Islet precursor cell (in vitro differentiated cells): ENCODE results near the gene SLC31A2.

Experiments used
- DNase-seq: peaks from one replicate; pipeline ENCODE4 v3.0.0-alpha.2; 2018

Gene SLC31A2

DNA sequence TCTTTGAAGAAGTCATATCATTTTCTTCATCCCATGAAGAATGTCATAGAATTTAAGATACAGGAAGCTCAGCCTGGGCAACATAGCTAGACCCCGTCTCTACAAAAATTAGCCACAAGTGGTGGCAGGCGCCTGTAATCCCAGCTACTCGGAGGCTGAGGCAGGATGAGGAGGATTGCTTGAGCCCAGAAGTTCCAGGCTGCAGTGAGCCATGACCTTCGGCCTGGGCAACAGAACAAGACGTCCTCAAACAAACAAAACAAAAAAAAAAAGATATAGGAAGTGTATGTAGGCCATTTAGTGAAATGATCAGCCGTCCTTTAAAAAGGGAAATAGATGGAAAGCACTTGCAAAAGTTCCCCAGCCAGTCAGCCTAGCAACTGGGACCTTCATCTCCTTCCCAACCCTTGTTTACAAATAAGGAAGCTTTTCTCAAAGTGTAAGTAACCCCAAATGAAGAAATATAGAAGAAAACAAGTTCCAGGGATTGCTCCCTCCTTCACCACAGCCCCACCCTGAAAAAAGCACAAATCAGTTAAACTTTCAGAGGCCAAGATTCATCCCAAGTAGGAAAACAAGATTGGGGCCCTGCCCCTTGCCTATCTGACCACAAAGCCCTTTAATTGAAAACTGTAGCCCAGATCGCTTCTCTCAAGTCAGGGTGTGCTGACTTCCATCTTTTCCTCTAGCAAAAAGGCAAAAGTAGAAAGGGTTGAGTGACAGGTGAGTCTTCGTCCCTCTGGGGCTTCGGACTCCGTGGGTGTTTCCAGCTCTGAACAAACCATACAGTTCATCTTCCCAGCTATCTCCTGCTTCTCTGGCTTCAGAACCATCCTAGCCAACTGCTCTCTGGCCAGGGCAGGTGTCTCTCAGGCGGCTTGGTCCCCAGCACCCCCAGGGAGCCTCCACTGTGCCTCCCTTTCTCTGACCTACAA is 1.2 kb downstream of the SLC31A2 start:
- DNase-seq: no peak

- no peak for DNase-seq
Measured at GRCh38 chr9:113152699-113153098, 1.9 kb downstream of the SLC31A2 start.

- no peak for DNase-seq
Measured at GRCh38 chr9:113153599-113153998, 2.8 kb downstream of the SLC31A2 start.

DNA sequence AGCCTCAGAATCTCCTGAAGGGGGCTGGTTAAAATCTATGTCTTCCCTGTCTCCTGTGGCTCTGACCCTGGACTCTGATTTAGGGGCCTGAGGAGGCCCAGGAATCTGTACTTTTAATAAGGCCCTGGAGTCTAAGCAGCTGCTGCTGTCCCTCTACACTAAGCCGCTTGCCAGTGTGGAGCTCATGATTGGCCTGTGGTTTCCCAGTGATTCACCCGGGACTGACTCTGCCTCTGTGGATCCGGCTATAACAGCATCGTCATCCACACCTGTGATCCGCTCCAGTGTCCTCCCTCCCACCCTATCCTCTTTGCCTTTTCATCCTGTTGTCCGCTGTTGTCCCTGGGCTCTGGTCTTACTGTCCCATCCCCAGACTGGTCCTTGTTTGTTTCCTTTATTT is 3.7 kb downstream of the SLC31A2 start:
- peak; percentile 63 for DNase-seq

- DNase-seq: no peak
Measured at GRCh38 chr9:113154946-113155345, 4.1 kb downstream of the SLC31A2 start.

GRCh38 chr9:113155911-113156588 is 5.2 kb downstream of the SLC31A2 start:
- no peak for DNase-seq

- DNase-seq: no peak
Measured at GRCh38 chr9:113156880-113157279, 6.1 kb downstream of the SLC31A2 start.

DNA sequence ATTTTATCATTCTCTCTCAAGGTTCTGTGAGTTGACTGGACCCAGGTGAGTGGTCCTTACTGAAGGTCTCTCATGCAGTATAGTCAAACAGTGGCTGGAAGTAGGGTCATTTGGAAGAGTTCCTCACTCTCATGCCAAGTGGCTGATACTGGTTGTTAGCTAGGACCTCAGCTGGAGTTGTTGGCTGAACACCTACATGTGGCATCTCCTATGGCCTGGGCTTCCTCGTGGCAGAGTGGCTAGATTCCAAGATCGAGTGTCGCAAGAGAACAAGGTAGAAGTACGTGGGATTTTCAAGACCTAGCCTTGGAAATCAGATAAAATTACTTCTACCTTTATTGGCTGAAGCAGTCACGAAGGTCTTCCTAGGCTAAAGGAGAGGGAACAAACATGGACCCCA is 7.6 kb downstream of the SLC31A2 start:
- DNase-seq: peak; percentile 21

GRCh38 chr9:113160571-113160970 is 9.8 kb downstream of the SLC31A2 start:
- no peak for DNase-seq

GRCh38 chr9:113163001-113163400 is 12.2 kb downstream of the SLC31A2 start:
- no peak for DNase-seq

DNA sequence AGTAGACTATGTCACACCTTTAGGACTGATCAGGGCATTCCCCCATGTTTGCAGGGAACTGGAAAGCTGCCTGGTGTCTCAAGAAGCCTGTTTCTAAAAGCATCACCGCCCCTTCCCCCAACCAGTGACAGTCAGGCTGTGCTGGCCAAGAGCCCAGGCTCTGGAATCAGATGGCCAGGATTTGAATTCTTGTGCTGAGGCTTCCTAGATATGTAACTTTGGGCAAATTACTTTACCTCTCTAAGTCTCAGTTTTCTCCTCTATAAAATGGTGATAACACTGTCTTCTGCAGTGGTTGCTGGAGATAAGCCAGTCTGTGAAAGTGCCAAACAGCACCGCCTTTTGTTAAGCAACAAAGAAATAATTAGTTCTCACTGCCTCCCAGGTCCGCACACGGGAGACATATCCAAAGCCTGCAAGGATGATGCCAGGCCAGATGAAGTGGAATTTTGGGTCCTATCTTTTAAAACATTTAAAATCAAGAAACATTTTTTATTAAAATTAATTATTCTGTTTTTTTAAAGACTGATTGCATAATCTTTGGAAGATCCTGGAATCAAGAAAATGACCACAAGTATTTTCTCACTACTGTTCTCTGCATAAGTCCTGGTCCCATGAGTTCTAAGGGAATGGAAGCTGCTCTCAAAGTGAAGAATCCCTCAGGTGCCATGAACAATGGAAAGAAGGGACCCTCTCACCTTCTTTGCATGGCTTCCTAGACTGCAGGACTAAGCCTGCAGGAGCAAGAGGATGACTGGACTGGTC is 13.9 kb downstream of the SLC31A2 start:
- no peak for DNase-seq

GRCh38 chr9:113166039-113166438 is 15.2 kb downstream of the SLC31A2 start:
- no peak for DNase-seq

GRCh38 chr9:113168809-113169208 is 18.0 kb downstream of the SLC31A2 start:
- DNase-seq: no peak

- no peak for DNase-seq
Measured at GRCh38 chr9:113173341-113173740, 22.5 kb downstream of the SLC31A2 start.

DNA sequence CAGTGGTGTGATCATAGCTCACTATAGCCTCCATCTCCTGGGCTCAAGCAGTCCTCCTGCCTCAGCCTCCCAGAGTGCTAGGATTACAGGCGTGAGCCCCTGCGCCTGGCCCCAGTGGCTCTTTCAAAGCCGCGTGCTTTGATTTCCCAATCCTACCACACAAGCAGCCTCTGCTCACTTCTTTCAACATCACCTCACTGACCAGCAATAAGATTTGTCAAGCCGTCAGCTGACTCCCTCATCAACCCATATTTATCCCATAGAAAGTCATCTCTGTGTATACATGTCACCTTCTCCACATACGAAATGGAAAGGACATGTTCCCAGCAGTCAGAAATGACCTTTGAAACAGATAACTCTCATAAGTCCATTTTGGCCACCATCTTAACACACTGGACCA is 26.0 kb downstream of the SLC31A2 start:
- DNase-seq: no peak

- no peak for DNase-seq
Measured at GRCh38 chr9:113177251-113177650, 26.4 kb downstream of the SLC31A2 start.

DNA sequence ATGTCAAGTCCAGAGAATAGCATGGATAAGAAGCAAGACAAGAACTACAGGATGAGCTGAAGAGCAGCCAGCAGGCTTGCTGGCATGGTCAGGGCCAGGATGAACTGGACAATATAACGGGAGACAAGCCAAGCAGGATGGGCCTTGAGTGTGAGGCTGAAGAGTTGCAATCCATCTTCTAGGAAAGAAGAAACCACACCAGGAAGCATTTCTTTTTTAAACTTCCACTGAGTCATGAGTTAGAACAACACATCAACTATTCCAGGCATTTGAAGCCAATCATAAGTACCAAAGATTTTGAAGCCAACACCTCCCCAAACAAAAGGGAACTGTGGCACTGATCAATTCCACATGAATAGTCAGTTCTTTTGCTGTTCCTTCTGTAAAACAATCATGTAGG is 27.3 kb downstream of the SLC31A2 start:
- no peak for DNase-seq

GRCh38 chr9:113179839-113180238 is 29.0 kb downstream of the SLC31A2 start:
- no peak for DNase-seq

GRCh38 chr9:113181165-113181564 is 30.4 kb downstream of the SLC31A2 start:
- DNase-seq: no peak

DNA sequence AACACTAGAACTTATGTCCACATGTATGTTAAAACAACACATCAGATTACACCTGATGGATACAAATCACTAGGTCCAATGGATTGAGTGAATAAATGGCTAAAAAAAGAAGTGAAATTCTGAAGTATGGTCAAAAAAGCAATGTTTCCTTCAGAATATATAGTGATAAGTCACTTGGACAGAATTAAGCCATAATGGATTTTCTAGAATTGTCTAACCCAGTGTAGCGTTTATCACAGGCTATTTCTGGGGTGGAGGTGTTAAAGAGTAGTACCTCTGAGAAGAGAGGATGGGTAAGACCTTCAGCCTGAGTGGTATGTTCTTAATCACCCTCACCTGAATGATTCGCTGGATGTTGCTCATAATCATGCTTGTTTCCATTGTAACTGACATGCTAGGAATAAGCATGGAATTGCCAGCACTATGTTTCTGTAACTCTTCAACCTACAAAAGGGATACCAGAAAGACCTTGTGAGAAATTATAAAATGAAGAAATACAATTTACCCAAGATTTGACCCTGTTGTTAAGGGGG is 33.2 kb downstream of the SLC31A2 start:
- DNase-seq: no peak

DNA sequence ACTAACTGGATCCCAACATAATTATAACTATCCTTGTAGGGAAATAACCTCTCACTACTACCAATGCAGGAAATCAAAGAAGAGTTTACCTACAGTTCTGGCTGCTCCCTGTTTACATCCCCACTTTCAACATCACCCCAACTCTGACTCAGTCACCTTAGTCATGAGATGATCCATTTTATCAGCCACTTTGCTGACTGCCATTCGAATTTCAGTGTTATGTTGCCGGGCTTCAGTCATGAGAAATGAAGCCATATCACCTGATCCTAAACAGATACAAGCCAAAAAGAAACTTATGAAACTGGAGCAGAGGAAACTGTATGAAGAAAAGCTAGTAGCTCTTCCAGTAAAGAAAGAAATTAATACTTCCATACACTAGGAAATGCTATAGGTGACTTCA is 33.7 kb downstream of the SLC31A2 start:
- no peak for DNase-seq

- DNase-seq: no peak
Measured at GRCh38 chr9:113185271-113185670, 34.5 kb downstream of the SLC31A2 start.

GRCh38 chr9:113186137-113186755 is 35.4 kb downstream of the SLC31A2 start:
- no peak for DNase-seq
